OCI-LY1 (cell line): ENCODE data around the gene APBB3.

ENCODE experiments used
- EZH2 ChIP-seq: fragments of 200-600 bp; sonication (generic), shearing (Covaris generic); IDR thresholded peaks from 2 replicates; pipeline ENCODE4 v1.8.0; 2017; ENCODE audit warnings: borderline replicate concordance, mixed run types, mild to moderate bottlenecking, antibody characterized with exemption, low read length, moderate library complexity, mixed read lengths
- TF ChIP-seq, protein P1 (sequence below): fragments of 200-600 bp; sonication (generic), shearing (Covaris generic); IDR thresholded peaks from 2 replicates; pipeline ENCODE4 v1.5.1; 2017; ENCODE audit warnings: mild to moderate bottlenecking, antibody characterized with exemption, low read length, moderate library complexity, mixed read lengths

DNA sequence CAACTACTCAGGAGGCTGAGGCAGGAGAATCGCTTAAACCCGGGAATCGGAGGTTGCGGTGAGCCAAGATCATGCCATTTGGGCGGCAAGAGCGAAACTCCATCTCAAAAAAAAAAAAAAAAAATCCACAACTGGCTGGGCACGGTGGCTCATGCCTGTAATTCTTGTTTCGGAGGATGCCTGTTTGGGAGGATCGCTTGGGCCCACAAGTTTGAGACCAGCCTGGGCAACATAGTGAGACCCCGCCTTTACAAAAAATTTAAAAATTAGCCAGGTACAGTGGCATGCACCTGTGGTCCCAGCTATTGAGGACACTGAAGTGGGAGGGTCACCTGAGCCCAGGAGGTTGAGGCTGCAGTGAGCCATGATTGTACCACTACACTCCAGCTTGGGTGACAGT lies 18.8 kb downstream of the APBB3 start:
- TF ChIP-seq, protein P1, sequence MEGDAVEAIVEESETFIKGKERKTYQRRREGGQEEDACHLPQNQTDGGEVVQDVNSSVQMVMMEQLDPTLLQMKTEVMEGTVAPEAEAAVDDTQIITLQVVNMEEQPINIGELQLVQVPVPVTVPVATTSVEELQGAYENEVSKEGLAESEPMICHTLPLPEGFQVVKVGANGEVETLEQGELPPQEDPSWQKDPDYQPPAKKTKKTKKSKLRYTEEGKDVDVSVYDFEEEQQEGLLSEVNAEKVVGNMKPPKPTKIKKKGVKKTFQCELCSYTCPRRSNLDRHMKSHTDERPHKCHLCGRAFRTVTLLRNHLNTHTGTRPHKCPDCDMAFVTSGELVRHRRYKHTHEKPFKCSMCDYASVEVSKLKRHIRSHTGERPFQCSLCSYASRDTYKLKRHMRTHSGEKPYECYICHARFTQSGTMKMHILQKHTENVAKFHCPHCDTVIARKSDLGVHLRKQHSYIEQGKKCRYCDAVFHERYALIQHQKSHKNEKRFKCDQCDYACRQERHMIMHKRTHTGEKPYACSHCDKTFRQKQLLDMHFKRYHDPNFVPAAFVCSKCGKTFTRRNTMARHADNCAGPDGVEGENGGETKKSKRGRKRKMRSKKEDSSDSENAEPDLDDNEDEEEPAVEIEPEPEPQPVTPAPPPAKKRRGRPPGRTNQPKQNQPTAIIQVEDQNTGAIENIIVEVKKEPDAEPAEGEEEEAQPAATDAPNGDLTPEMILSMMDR = no peak
- no peak for TF ChIP-seq EZH2
